H9 (cell line): ENCODE data around the gene IL15RA. TPM values are rescaled to one million over a fixed set of nuclear protein-coding genes. Genes with fewer than 3 reads are reported as not detected.

ENCODE experiments used
- DNase-seq: peaks from one replicate; pipeline ENCODE4 v3.0.0-alpha.2; 2017
- H2AFZ ChIP-seq: one replicate; pipeline ENCODE4 v1.6.1; 2013; ENCODE audit warnings: mild to moderate bottlenecking, low read length, control low read depth, moderate library complexity
- H2AK5ac ChIP-seq: 2 replicates; pipeline ENCODE4 v1.6.1; 2013; ENCODE audit warnings: low read length, control low read depth, mixed read lengths; ENCODE audit not compliant: insufficient read length
- H2BK120ac ChIP-seq: one replicate; pipeline ENCODE4 v1.6.1; 2013; ENCODE audit warnings: low read depth, mild to moderate bottlenecking, low read length, control low read depth, inconsistent platforms; ENCODE audit not compliant: poor library complexity, severe bottlenecking
- H2BK12ac ChIP-seq: 2 replicates; pipeline ENCODE4 v1.6.1; 2013; ENCODE audit warnings: low read length, control low read depth, mixed read lengths, low read depth; ENCODE audit not compliant: insufficient read length
- H2BK15ac ChIP-seq: 2 replicates; pipeline ENCODE4 v1.6.1; 2013; ENCODE audit warnings: low read depth, low read length, control low read depth
- H2BK20ac ChIP-seq: one replicate; pipeline ENCODE4 v1.6.1; 2013; ENCODE audit warnings: low read depth, mild to moderate bottlenecking, low read length, control low read depth, inconsistent platforms; ENCODE audit not compliant: poor library complexity, severe bottlenecking
- H2BK5ac ChIP-seq: 2 replicates; pipeline ENCODE4 v1.6.1; 2013; ENCODE audit warnings: low read length, control low read depth, mixed read lengths; ENCODE audit not compliant: insufficient read length
- H3K14ac ChIP-seq: 2 replicates; pipeline ENCODE4 v1.6.1; 2013; ENCODE audit warnings: low read length, control low read depth; ENCODE audit not compliant: insufficient read depth
- H3K18ac ChIP-seq: 2 replicates; pipeline ENCODE4 v1.6.1; 2013; ENCODE audit warnings: low read depth, mild to moderate bottlenecking, mixed read lengths, low read length, control low read depth; ENCODE audit not compliant: insufficient read length
- H3K23ac ChIP-seq: 2 replicates; pipeline ENCODE4 v1.6.1; 2013; ENCODE audit warnings: low read length, control low read depth, mixed read lengths, low read depth; ENCODE audit not compliant: insufficient read length
- H3K23me2 ChIP-seq: 2 replicates; pipeline ENCODE4 v1.6.1; 2013; ENCODE audit warnings: low read depth, mild to moderate bottlenecking, mixed read lengths, low read length, control low read depth; ENCODE audit not compliant: insufficient read length, poor library complexity, severe bottlenecking
- H3K27ac ChIP-seq: 2 replicates; pipeline ENCODE4 v1.5.1; 2013; ENCODE audit warnings: low read length, control low read depth, mixed read lengths, low read depth; ENCODE audit not compliant: insufficient read length
- H3K27me3 ChIP-seq: 2 replicates; pipeline ENCODE4 v1.6.1; 2013; ENCODE audit warnings: low read length, control low read depth, inconsistent platforms; ENCODE audit not compliant: insufficient read depth
- H3K4ac ChIP-seq: 2 replicates; pipeline ENCODE4 v1.6.1; 2013; ENCODE audit warnings: low read depth, mild to moderate bottlenecking, control low read depth, inconsistent platforms, low read length, moderate library complexity
- H3K4me1 ChIP-seq: 2 replicates; pipeline ENCODE4 v1.6.1; 2013; ENCODE audit warnings: low read length, control low read depth, inconsistent platforms; ENCODE audit not compliant: insufficient read depth
- H3K4me2 ChIP-seq: 2 replicates; pipeline ENCODE4 v1.6.1; 2013; ENCODE audit warnings: low read length, control low read depth, mixed read lengths; ENCODE audit not compliant: insufficient read length, insufficient read depth
- H3K56ac ChIP-seq: 2 replicates; pipeline ENCODE4 v1.6.1; 2013; ENCODE audit warnings: low read depth, mild to moderate bottlenecking, mixed read lengths, low read length, control low read depth; ENCODE audit not compliant: insufficient read length
- H3K79me1 ChIP-seq: 2 replicates; pipeline ENCODE4 v1.6.1; 2013; ENCODE audit warnings: low read depth, mild to moderate bottlenecking, moderate library complexity, low read length, control low read depth, inconsistent platforms; ENCODE audit not compliant: insufficient read depth, poor library complexity, severe bottlenecking
- H3K79me2 ChIP-seq: 2 replicates; pipeline ENCODE4 v1.6.1; 2013; ENCODE audit warnings: low read length, control low read depth, inconsistent platforms; ENCODE audit not compliant: insufficient read depth
- H3K9ac ChIP-seq: 2 replicates; pipeline ENCODE4 v1.6.1; 2013; ENCODE audit warnings: low read length, control low read depth, mixed read lengths; ENCODE audit not compliant: insufficient read length; ENCODE audit errors: extremely low read depth
- H3K9me3 ChIP-seq: one replicate; pipeline ENCODE4 v1.6.1; 2013; ENCODE audit warnings: low read depth, low read length, inconsistent platforms; ENCODE audit not compliant: control insufficient read depth
- H3T11ph ChIP-seq: one replicate; pipeline ENCODE4 v1.6.1; 2013; ENCODE audit warnings: mild to moderate bottlenecking, low read length, control low read depth, inconsistent platforms
- H4K20me1 ChIP-seq: one replicate; pipeline ENCODE4 v1.6.1; 2013; ENCODE audit not compliant: control insufficient read depth, insufficient read length, insufficient read depth
- H4K5ac ChIP-seq: 2 replicates; pipeline ENCODE4 v1.6.1; 2013; ENCODE audit warnings: low read depth, mild to moderate bottlenecking, mixed read lengths, low read length, control low read depth; ENCODE audit not compliant: insufficient read length
- H4K8ac ChIP-seq: replicated peaks from 2 replicates; pipeline ENCODE4 v1.6.1; 2013; ENCODE audit warnings: low read length, control low read depth, mixed read lengths, low read depth; ENCODE audit not compliant: insufficient read length
- H4K91ac ChIP-seq: 2 replicates; pipeline ENCODE4 v1.6.1; 2013; ENCODE audit warnings: low read depth, mild to moderate bottlenecking, moderate library complexity, mixed read lengths, low read length, control low read depth; ENCODE audit not compliant: insufficient read length
- H3K27ac Mint-ChIP-seq, 3 experiments: 2 replicates in 2 of 3; 3 replicates in 1 of 3; pipeline ENCODE4 v1.8.0; 2020 to 2021; ENCODE audit warnings: mixed read lengths in 3 of 3, mild to moderate bottlenecking in 1 of 3, moderate library complexity in 1 of 3
- H3K27me3 Mint-ChIP-seq: 2 replicates; pipeline ENCODE4 v1.8.0; 2021; ENCODE audit warnings: low read depth, mild to moderate bottlenecking, moderate library complexity, mixed read lengths
- H3K36me3 Mint-ChIP-seq, 3 experiments: 2 replicates in 2 of 3; 3 replicates in 1 of 3; pipeline ENCODE4 v1.8.0; 2020 to 2021; ENCODE audit warnings: low read depth in 3 of 3, mixed read lengths in 3 of 3; ENCODE audit not compliant: insufficient read depth in 1 of 3
- H3K4me1 Mint-ChIP-seq, 2 experiments: 2 replicates each; pipeline ENCODE4 v1.8.0; 2020; ENCODE audit warnings: mixed read lengths in 2 of 2
- H3K4me3 Mint-ChIP-seq, 2 experiments: 2 replicates in 1 of 2; 3 replicates in 1 of 2; pipeline ENCODE4 v1.8.0; 2020 to 2021; ENCODE audit warnings: mild to moderate bottlenecking in 2 of 2, mixed read lengths in 2 of 2, moderate library complexity in 1 of 2
- H3K9me3 Mint-ChIP-seq, 2 experiments: 2 replicates in 1 of 2; 3 replicates in 1 of 2; pipeline ENCODE4 v1.8.0; 2020; ENCODE audit warnings: mild to moderate bottlenecking in 2 of 2, mixed read lengths in 2 of 2, moderate library complexity in 1 of 2
- WGBS: extraction: QIAGEN DNeasy Blood & Tissue Kit; methylation state at CpG from one replicate; pipeline ENCODE4 v1.1.7; 2013; ENCODE audit warnings: missing lambda C conversion rate, low lambda C conversion rate, mixed read lengths; ENCODE audit not compliant: insufficient read length; ENCODE audit errors: extremely low coverage; 5-methylcytosine and 5-hydroxymethylcytosine counted together
- total RNA-seq: library from RNA; stranded (reverse); gene quantifications from 2 replicates; pipeline ENCODE4 v1.2.1, GENCODE V29; 2021
- TF ChIP-seq, protein P1 (sequence below): fragments of 200-600 bp; sonication (generic); conservative IDR thresholded peaks from 3 replicates; pipeline ENCODE4 v1.8.0; 2021; ENCODE audit warnings: antibody characterized with exemption, mild to moderate bottlenecking

IL15RA gene
- total RNA-seq, 1 experiment from 2014 or later, result 0.31 TPM

- H3K27me3 ChIP-seq, result no peaks in the 10 kb centered on the region
- H3K4me1 ChIP-seq, result no peaks in the 10 kb centered on the region
- H2BK12ac ChIP-seq, result no peak overlapping the region
- H3K23me2 ChIP-seq, result peaks cover under 1% of the 10 kb centered on the region
- H3K23ac ChIP-seq, result no peak overlapping the region
- no peak overlapping the region for H2BK20ac ChIP-seq
- no peak overlapping the region for H3K9ac ChIP-seq
- Mint-ChIP-seq H3K27ac (peak overlapping the region in 1 of 3 experiments; percentile 50; a peak in 3 of 7 replicates), H3K27me3 (no peaks in the 10 kb centered on the region), H3K9me3 (no peaks in the 10 kb centered on the region), H3K36me3 (peaks cover 12 to 43% (median 43%) of the 10 kb centered on the region in 3 experiments; a peak in 6 of 7 replicates), H3K4me1 (peaks cover 2 to 6% of the 10 kb centered on the region in 2 experiments; a peak in 2 of 4 replicates), H3K4me3 (no peak overlapping the region)
- no CpG with 5 or more reads among the region's 12 CpGs for WGBS
- no peaks in the 10 kb centered on the region for H3K79me2 ChIP-seq
- no peak overlapping the region for H4K5ac ChIP-seq
- no peak overlapping the region for H3K14ac ChIP-seq
- no peak overlapping the region for H3K56ac ChIP-seq
- H2BK5ac ChIP-seq, result no peak overlapping the region
- H3K4ac ChIP-seq, result no peak overlapping the region
- H3K4me2 ChIP-seq, result no peak overlapping the region
- no peak overlapping the region for H3T11ph ChIP-seq
- H2BK120ac ChIP-seq, result no peak overlapping the region
- no peaks in the 10 kb centered on the region for H3K9me3 ChIP-seq
- TF ChIP-seq, protein P1, sequence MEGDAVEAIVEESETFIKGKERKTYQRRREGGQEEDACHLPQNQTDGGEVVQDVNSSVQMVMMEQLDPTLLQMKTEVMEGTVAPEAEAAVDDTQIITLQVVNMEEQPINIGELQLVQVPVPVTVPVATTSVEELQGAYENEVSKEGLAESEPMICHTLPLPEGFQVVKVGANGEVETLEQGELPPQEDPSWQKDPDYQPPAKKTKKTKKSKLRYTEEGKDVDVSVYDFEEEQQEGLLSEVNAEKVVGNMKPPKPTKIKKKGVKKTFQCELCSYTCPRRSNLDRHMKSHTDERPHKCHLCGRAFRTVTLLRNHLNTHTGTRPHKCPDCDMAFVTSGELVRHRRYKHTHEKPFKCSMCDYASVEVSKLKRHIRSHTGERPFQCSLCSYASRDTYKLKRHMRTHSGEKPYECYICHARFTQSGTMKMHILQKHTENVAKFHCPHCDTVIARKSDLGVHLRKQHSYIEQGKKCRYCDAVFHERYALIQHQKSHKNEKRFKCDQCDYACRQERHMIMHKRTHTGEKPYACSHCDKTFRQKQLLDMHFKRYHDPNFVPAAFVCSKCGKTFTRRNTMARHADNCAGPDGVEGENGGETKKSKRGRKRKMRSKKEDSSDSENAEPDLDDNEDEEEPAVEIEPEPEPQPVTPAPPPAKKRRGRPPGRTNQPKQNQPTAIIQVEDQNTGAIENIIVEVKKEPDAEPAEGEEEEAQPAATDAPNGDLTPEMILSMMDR, result no peak
- no peak overlapping the region for H3K27ac ChIP-seq
- no peak overlapping the region for H3K18ac ChIP-seq
- no peaks in the 10 kb centered on the region for H4K20me1 ChIP-seq
- no peak for DNase-seq
- no peak overlapping the region for H2AK5ac ChIP-seq
- H3K79me1 ChIP-seq, result no peaks in the 10 kb centered on the region
- no peak overlapping the region for H4K91ac ChIP-seq
- no peak overlapping the region for H2BK15ac ChIP-seq
- no peak overlapping the region for H2AFZ ChIP-seq
- H4K8ac ChIP-seq, result no peak overlapping the region
Measured at GRCh38 chr10:5938291-5938690, 39.1 kb downstream of the IL15RA start.
